NCI-H2107 (cell line): Measurements from ENCODE around the gene IER3.
"Not testable (repeated sequence)": the region's sequence is repeated elsewhere in the genome, so short reads cannot be mapped to it uniquely, and the experiment has no call there.

Source experiments
- DNase-seq: peaks from one replicate; lab custom pipeline; 2025; lab: John Stamatoyannopoulos, UW

IER3 gene

DNA sequence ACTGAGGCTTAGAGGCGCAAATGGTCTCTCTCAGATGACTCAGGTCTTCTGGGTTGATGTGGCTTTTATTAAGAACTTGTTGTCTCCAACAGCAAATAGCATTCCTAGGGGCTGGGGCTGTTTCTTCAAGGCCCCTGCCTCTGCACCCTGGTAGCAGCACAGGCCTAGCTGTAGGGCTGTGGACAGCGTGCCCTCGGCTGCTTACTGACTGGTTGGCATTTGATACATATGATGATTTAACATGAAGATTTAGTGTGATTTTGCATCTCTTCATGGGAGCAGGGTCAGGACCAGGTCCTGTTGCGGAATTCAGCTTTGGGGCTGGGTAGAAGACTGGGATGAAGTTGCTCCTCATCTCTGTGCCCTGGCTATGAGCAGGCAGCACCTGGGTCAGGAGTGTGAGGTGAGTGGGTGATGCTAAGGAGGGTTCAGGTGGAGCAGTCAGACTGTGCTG lies 24.3 kb upstream of the IER3 start:
- no peak for DNase-seq

DNA sequence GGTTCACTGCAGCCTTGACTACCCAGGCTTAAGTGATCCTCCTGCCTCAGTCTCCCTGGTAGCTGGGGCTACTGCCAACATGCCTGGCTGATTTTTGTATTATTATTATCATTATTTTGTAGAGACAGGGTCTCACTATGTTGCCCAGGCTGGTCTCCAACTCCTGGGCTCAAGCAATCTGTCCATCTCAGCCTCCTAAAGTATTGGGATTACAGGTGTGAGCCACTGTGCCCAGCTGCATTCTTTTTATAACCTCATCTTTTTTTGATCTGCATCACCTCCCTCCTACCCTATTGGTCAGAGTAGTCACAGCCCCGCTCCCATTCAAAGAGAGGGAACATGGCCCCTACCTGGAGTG lies 23.6 kb upstream of the IER3 start:
- no peak for DNase-seq

DNA sequence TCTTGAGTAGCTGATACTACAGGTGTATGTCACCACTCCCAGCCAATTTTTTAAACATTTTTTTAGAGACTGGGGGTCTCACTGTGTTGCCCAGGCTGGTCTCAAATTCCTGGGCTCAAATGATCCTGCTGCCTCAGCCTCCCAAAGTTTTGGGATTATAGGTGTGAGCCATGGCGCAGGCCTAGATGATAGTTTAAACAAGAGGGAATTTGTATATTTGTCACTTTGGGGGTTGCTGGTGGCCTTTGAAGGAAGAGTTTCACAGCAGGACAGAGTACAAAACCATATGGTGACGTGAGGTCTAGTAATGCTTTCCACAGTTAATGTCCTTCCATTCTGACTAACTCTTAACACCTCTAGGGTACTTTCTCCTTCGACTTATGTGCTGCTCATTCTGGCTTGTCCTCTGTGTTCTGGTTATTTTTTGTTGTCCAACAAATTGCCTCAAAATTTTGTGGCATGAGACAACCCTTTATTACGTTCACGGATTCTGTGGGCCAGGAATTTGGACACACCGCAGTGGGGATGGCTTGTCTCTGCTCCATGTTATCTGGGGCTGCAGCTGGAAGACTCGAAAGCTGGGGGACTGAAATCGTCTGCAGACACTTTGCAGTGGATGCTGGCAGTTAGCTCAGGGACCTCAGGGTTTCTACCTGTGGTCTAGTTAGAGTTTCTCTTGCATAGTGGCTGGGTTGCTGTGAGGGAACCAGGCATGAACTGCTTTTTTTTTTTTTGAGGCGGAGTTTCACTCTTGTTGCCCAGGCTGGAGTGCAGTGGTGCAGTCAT lies 23.0 kb upstream of the IER3 start:
- no peak for DNase-seq

DNA sequence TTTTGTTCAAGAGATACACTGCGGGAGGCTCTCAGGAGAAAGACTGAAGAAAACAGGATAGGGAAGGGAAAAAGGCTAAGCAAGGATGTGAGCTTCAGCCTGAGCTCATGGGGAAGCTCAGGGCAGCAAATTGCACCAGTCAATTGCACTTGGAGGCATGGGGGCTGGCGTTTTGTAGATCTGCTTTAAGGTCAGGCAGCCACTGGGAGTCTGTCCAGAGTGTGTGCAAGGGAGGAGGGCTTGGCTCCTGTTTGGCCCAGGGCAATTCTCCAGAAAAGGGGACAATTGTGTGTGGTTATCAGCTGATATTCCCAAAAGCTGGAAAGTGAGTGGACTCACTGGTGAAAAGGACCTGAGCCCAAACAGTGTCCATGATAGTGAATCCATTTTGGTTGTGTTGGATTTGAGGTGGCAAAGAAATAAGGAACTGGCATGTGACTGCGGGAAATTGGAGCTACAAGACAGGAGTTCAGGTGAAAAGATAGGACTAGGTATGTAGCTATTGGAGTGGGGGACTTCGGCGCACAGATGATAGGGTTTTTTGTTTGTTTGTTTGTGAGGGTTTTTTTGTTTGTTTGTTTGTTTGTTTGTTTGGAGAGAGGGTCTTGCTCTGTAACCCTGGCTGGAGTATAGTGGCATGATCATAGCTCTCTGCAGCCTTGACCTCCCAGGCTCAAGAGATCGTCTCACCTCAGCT lies 22.3 kb upstream of the IER3 start:
- no peak for DNase-seq

DNA sequence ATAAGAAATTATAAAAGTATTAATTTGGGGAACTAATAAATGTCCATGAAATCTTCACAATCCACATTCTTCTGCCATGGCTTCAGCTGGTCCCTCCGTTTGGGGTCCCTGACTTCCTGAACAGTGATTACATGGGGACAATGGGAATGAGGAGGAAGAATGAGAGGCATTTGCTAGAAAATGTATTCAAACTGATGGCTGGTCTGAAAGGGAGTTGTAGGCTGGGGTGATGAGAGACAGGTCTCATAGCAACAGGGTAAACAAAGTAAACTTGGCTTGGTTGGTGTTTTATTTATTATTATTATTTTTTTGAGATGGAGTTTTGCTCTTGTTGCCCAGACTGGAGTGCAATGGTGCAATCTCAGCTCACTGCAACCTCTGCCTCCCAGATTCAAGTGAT lies 21.1 kb upstream of the IER3 start:
- not testable (repeated sequence) for DNase-seq

DNA sequence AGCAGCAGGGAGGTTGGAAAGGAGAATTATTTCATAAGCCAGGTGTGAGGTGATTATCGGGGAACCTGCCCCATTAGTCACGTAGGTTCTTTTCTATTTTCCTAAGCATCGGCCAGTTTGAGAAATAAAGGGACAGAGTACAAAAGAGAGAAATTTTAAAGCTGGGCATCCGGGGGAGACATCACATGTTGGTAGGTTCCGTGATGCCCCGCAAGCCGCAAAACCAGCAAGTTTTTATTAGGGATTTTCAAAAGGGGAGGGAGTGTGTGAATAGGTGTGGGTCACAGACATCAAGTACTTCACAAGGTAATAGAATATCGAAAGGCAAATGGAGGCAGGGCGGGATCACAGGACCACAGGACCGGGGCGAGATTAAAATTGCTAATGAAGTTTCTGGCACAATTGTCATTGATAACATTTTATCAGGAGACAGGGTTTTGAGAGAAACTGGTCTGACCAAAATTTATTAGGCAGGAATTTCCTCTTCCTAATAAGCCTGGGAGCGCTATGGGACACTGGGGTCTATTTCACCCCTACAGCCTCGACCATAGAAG lies 20.2 kb upstream of the IER3 start:
- not testable (repeated sequence) for DNase-seq

DNA sequence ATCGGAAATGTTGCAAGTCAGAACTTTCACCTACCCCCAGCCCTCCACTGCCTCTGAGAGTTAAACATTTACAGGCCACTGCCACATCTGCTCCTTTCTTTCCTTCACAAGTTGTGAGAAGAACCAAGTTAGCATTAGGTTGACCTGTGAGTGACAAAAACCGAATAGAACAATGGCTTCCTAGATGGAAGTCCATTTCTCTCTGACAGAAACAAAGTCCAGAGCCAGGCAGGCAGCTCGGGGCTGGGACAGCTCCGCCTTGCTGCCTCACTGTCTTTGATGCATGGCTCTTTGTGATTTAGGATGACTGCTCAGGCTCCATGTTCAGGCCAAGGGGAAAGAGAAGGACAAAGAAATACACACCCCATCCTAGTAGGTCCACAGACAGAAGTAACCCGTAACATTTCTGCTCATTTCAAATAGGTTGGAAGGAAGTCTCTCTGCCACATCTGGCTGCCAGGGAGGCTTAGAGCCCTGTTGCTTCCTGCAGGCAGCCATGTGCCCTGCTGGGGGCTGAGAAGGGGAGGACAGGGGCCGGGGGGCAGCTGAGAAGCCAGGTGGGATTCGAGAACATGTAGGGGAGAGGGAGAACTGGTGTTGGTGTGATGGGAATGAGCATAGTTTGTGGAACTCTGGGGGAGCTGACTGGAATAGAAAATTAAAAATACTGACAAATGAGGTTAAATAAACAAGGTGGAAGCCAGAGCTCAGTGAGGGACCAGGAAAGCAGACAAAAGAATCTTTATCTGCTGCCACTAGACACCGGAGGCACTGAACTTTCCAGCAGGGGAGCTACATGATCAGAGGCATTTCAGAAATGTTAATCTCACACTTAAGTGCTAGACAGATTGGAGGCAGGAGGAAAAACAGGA lies 19.5 kb upstream of the IER3 start:
- DNase-seq, result no peak

DNA sequence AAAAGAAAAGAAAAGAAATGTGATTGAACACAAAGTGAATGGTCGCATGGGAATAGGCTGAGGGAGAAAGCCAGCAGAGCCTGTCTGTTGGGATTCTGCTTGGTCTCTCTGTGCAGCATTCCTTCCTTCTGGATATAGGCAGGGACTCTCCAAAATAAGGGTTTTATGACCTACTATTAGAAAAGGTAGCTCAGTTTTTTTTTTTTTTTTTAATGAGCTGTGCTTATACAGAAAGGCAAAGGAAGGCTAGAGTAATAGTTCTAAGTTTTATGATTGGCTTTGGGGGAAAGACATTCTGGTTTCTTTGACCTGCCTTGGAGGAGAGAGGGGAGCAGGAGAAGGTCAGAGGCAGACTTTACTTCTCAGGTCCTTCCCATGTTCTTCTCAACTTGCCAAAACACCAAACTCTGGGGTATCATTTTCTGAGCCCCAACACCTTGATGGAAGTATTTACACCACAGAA lies 18.8 kb upstream of the IER3 start:
- DNase-seq, result no peak

DNA sequence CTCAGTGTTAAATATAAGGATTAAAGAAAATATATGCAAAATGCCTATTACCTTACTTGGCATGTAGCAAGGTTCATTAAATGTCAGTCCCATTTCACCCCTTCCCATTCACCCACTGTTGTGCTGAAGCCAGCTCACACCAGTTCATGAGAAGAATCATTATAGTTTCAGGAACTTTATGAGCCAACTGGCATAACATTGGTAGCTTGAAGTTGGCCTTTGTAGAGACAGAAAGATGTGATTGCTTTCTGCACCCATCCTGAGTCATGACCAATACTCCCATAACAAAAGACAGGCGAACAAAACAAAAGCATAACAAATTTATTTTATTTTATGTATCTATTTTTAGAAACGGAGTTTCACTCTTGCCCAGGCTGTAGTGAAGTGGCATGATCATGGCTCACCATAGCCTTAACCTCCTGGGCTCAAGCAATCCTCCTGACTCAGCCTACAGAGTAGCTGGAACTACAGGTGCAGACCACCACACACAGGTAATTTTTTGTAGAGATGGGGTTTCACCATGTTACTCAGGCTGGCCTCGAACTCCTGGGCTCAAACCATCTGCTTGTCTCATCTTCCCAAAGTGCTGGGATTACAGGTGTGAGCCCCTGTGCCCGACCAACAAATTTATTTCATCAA lies 17.6 kb upstream of the IER3 start:
- no peak for DNase-seq

DNA sequence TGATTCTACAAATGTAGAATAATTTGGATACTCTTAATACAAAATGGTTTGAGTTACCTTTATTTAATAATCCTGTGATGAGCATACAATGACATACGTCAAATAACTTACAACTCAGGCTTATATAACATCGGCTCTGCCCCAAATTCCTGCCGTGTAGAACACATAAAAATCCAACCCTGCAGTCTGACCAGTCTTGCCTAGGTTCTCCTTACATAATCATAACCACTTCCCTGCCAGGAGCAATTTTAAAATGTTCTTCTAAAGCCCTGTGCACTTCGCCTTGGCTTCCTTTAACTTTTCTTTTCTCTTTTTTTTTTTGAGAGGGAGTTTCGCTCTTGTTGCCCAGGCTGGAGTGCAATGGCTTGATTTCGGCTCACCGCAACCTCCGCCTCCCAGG lies 16.2 kb upstream of the IER3 start:
- no peak for DNase-seq

DNA sequence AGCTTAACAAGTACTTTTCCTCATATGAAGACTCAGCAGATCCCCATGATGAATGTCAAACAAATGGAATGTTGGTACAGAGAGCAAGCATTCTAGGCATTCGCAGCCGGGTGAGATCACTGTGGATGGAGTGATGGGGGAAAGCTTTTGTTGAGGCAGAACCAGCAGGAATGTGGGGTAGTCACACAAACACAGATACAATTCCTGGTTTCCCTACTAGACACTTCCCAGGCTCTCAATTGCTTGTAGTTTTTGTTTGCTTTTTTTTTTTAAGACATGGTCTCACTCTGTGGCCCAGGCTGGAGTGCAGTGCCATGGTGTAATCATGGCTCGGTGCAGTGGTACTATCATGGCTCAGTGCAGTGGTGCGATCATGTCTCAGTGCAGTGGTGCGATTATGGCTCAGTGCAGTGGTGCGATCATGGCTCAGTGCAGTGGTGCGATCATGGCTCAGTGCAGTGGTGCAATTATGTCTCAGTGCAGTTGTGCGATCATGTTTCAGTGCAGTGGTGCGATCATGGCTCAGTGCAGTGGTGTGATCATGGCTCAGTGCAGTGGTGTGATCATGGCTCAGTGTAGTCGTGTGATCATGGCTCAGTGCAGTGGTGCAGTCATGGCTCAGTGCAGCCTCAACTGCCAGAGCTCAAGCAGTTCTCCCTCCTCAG lies 15.4 kb upstream of the IER3 start:
- DNase-seq, result no peak

DNA sequence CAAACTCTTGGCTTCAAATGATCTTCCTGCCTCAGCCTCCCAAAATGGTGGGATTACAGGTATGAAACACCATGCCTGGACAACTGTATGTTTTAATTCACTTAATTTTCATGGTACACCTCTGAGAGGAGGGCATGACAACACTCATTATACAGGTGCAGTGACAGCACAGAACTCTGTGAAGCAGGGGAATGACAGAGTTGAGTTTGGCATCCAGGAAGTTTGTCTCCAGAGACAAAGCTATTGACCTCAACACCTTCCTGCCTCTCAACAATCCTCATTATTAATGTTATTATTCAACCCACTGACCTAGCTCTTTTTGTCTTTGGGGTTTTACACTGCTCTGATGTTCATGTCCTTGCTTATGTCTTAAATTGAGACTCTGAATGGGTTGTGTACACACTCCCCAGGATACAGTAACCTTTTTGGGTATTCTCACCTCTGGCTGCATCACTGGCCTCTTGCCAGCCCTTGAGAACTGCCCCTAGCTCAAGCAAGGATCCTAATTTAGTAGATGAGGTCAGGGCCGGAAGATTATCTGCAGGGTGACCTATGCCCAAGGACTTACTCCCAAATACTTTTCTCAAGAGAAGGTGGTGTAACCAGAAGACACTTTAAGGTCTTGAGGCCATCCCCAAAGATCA lies 13.0 kb upstream of the IER3 start:
- no peak for DNase-seq

DNA sequence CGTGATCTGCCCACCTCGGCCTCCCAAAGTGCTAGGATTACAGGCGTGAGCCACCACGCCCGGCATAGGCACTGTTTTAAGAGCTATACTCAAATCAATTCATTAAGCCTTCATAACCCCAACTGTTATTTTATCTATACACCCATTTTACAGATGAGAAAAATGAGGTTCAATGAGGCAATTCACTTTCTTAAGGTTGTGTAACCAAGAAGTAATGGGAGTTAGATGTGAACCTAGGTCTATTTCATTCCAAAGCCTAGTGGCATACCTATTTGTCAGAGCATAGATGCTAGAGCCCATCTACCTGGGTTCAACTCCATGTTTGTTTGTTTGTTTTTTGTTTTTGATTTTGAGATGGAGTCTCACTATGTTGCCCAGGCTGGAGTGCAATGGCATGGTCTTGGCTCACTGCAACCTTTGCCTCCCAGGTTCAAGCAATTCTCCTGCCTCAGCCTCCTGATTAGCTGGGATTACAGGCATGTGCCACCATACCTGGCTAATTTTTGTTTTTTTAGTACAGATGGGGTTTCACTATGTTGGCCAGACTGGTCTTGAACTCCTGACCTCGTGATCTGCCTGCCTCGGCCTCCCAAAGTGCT lies 12.2 kb upstream of the IER3 start:
- not testable (repeated sequence) for DNase-seq

DNA sequence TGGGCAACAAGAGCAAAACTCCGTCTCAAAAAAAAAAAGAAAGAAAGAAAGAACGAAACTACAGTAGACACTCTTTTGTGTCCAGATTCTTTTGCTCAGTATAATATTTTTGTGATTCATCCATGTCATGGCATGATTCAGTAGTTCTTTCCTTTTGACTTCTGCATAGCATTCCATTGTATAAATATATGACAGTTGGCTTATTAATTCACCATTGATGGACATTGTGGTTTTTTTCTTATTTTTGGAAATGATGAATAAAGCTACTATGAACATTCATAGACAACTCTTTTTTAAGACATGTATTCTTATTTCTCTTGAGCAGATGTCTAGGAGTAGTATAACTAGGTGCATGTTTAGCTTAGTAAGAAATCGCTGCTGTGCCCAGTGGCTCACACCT lies 10.3 kb upstream of the IER3 start:
- no peak for DNase-seq

DNA sequence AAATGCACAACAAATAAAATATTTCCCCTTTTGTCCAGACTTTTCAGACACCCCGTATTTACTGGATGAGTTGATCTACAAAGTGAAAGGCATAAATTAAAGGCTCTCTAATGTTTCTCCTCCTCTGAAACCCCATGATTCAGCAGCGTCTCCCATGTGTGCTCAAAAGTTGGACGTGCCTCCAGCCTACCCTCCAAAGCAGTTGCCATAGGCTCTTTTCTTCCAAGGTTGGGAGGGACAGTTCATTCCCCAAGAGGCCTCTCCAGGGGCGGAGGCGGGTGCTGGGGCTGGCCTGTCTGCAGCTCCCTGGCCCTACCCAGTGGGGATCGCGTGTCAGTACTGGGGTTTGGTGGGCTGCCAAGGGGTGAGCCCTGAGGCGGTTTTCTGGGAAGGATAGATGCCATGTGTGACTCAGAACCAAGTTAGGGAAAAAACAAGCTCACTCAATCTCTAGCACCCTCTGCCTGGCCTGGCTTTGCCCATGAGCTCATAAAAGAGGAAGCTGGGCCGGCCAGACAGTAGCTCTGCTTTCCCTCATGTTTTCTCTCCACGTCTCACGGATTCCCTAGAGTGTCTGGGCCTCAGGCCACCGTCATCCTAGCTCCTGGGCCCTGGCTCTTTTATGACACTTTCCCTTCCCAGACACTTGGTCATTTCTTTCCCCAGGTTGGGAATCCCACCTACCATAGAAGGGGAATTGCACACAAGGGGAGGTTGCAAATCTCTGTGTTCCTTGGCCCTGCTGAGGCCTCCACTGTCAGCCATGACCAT lies 8.0 kb upstream of the IER3 start:
- DNase-seq, result no peak

DNA sequence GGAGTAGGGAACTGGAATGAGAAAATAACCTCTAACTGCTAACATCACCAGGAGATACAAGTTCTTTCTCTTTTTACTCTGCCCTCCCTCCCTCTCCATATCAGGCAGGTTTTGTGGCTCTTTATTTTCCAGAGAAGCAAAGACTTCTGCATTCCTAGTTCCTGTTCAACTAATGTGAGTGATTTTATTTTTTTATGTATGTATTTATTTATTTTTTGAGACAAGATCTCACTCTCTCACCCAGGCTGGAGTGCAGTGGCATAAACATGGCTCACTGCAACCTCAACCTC lies 6.0 kb upstream of the IER3 start:
- no peak for DNase-seq

DNA sequence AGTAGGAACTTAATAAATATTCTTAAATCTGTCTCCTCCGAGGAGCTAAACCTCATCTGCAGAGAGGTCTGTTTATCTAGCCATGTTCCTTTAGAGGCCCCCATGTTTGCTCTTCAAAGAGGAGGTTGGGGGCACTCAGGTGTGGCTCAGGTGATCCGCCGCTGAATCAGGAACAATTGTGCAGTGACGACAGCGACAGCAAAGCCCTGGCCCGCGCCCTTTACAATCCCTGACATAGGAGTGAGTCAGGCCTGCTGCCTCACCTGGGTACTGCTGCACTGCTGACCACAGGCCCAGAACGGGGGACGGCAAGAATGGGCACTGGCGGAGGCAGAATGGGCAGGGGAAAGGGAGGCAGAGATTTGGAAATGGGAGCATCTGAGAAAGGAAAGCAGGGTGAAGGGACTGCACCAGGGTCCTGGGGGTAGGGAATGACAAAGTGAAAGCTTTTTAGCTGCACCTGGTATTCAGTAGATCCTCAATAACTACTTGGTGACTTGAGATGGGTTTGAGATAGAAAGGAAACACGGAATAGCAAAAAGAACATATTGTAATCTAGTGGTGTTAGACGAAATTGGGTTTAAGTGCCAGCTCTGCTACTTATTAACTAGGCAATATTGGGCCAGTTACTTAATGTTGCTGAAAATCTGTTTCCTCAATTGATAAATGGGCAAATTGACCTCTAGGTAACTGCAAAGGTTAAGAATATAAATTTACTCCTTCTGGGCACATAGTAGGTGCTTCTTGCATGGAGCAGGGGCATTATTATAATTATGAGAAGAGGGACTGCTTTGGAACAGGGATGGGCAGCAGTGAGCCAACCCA lies 5.4 kb upstream of the IER3 start:
- no peak for DNase-seq

DNA sequence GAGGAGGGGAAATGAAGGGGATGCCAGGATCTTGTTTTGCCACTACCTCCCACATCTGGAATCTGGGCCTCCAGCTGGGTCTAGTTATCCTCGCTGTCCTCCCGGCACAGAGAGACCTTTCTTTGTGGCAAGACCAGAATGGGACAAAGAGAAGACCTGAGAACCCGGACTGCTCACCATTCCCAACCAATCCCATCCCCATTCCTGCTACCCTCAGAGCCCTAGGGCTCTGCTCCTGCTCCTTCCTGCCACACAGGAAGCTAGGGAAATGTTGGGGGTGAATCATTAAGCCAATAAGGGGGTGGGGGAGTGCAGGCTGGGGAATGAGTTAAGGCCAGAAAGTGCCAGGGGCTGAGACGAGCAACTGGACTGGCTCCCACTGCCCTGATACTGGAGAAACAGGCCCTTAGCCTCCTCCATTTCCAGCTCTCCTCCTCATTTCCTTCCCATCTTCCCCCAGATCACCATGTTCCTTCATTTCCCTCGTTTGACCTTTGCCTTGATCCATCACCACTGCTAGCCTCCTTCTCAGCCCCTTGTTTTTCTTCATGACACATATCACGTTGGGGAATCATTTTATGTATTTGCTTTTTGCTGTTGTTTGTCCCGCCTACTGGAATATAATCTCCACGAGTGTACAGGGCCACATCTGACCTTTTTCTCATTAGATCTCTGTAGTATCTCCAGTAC lies 4.6 kb upstream of the IER3 start:
- DNase-seq, result no peak
